Measurements from ENCODE around the gene ERC2.

The ERC2 gene

GRCh38 chr3:56253941-56254665 is 214.2 kb downstream of the ERC2 start:
- DNase-seq (ENCODE audit: low read depth) = no peak

DNA sequence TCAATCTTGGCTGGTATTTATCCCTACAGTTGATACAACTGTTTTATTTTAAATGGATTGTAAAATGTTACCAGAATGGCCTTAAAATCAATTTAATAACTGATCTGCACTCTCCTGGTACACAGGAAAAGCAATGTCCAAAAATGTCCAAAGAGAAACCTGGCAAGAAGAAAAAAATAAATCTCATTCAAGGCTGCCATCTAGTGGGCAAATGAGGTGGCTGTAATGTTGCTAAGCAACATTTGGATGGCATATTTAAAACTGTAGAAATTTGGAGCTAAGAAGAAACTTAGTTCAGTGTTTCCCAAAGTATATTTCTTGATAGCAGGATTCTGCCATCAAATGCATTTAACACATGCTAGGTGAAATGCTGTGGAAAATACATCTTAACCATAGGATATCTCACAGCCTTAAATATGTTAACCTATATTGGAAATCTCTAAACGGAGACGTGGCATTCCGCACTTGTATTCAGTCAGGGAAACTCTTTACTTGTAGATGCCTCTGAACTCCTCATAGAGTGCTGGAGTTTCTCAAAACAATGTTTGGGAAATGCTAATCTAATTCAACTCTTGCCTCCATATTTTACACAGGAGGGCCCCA is 216.8 kb downstream of the ERC2 start:
- DNase-seq (ENCODE audit: low read depth) = peak; percentile 58

DNA sequence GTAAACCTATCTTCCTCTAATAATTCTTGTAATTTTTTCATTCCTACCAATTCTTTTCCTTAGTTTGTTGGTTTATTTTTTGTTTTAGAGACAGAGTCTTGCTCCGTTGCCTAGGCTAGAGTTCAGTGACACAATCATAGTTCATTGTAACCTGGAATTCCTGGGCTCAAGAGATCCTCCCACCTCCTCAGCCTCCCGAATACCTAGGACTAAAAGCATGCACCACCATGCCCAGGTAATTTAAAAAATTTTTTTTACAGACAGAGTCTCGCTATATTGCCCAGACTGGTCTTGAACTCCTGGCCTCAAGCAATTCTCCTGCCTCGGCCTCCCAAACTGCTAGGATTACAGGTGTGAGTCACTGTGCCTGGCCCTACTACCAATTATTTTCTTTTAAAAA is 220.2 kb downstream of the ERC2 start:
- no peak for DNase-seq (ENCODE audit: low read depth)

- DNase-seq (ENCODE audit: low read depth) = no peak
Measured at GRCh38 chr3:56238299-56238698, 230.0 kb downstream of the ERC2 start.

GRCh38 chr3:56233742-56234141 is 234.5 kb downstream of the ERC2 start:
- DNase-seq (ENCODE audit: low read depth) = no peak

GRCh38 chr3:56229311-56229710 is 239.0 kb downstream of the ERC2 start:
- DNase-seq (ENCODE audit: low read depth) = no peak

GRCh38 chr3:56222866-56223265 is 245.4 kb downstream of the ERC2 start:
- DNase-seq (ENCODE audit: low read depth) = no peak

DNA sequence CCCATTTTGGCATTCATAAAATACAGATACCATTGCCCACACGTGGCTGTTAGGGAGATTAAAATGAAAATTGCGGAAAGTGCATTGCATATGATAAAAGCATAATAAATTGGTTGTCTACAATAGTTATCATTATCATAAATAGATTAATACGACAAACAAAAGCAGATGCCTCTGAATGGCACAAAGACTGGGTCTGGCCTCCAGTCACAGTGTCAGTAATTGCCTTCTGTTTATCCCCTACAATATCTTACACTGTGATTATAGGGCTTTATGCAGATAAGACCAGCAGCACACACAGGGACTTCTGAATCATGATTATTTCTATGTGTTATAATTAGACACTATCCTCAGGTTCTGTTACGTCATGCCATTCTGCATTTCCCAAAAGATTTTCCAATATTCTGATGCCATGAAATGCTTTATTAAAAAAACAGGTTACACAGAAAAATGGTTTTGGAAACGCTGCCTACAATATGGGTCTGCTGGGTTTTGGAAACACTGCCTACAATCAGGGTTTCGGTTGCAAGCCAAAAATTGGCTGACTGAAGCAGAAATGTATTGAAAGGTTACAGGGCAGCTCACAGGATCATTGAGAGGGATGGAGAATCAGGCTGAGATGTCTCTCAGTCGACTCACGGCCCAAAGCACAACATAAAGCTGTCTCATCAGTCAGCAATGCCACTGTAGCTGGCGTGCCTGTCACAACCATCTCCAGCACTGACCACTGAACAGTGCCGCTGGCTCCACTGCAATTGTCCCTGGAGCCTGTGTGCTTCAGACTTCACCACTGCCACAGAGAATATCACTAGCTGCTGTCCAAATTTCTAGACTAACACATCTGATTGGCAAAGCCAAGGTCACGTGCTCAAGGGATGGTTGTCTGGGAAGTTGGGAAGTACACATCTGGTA is 248.1 kb downstream of the ERC2 start:
- no peak for DNase-seq (ENCODE audit: low read depth)

DNA sequence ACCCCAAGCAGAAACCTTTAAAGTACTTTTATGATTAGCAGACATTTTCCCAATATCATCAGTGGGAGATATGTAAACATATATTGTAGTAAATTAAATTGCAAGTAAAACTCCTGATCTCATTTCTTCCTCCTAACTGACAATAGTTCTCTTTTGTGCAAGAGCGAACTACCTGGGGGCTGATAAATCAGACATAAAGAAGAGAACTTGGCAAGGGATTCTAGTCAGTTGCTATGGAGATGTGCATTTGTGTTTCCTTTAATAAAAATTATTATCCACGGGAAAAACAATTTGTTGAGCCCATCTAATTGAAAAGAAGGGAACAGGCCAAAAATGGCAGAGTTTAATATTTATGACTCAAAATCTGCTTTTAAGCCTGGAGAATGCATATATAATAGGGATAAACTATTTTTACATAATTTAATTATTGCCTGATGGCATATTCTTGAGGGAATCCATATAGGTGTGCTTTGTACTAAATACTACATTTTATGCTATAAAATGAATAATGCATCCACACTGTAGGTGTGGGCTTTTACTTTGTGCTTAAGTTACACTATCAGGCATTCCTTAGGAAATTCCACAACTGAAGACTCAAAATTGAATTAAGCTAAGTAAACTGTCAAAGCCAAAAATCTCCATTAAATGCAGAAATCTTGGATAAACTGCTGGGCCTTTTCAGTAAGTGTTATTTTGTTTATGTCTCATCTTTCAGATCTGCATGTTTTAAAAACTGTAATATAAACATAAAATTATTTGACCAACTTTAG is 258.1 kb downstream of the ERC2 start:
- DNase-seq (ENCODE audit: low read depth) = no peak

DNA sequence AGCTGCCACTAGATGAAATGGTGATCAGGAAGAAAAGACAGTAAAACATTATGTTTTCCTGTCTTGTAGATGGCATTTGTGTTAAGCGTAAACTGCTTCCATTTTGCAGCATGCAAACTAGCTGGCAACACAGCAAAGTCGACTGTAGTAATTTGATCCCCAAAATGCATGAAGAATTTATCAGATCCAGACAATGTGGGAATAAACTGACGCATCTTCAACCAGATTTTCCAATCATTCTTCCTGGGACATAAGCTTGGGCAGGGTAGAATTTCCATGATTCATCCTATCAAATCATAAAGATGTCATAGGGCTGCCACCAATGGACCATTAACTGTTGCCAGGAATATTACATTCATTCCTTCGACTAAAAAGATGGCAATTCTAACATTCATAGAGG is 260.3 kb downstream of the ERC2 start:
- peak; percentile 81 for DNase-seq (ENCODE audit: low read depth)

DNA sequence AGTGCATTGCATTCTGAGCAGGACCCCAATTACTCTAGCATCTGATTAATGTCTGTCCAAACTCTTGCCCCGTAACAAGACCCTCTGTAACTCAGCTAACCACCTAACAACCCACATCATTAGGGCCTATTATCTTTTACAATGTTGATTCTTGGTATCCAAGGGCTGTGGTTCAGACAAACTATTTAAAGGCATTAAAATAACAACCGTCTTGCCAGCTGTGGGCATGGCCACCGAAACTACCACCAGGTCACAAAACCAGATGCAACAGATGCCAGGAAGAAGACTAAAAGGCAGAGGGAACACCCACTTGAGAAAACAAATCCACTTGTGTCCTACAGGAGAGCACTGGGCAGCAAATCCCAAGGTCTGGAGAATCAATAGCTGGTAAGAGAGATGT is 262.9 kb downstream of the ERC2 start:
- DNase-seq (ENCODE audit: low read depth) = no peak

- no peak for DNase-seq (ENCODE audit: low read depth)
Measured at GRCh38 chr3:56202997-56203396, 265.3 kb downstream of the ERC2 start.

GRCh38 chr3:56201407-56201806 is 266.9 kb downstream of the ERC2 start:
- no peak for DNase-seq (ENCODE audit: low read depth)

GRCh38 chr3:56200251-56200650 is 268.0 kb downstream of the ERC2 start:
- no peak for DNase-seq (ENCODE audit: low read depth)

GRCh38 chr3:56197991-56198390 is 270.3 kb downstream of the ERC2 start:
- DNase-seq (ENCODE audit: low read depth) = no peak

- peak; percentile 91 for DNase-seq (ENCODE audit: low read depth)
Measured at GRCh38 chr3:56197259-56197965, 270.9 kb downstream of the ERC2 start.

GRCh38 chr3:56196700-56197099 is 271.6 kb downstream of the ERC2 start:
- DNase-seq (ENCODE audit: low read depth) = no peak

DNA sequence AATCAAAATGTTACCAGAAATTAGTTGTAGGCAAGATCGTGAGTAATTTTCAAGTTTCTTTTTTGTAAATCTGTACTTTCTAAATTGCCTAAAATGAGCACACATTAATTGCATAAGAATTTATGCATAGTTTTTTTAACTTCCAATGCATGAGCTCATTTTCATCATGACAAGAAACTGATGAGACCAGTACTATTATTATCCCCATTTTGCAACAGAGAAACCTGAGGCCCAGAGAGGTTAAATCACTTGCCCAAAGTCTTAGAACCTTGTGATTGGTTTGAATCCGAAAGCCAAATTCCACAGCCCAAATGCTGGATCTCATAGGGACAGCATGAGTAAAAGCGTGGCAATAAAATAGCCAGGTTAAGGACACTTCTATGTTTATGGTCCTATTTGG is 274.7 kb downstream of the ERC2 start:
- peak; percentile 55 for DNase-seq (ENCODE audit: low read depth)

DNA sequence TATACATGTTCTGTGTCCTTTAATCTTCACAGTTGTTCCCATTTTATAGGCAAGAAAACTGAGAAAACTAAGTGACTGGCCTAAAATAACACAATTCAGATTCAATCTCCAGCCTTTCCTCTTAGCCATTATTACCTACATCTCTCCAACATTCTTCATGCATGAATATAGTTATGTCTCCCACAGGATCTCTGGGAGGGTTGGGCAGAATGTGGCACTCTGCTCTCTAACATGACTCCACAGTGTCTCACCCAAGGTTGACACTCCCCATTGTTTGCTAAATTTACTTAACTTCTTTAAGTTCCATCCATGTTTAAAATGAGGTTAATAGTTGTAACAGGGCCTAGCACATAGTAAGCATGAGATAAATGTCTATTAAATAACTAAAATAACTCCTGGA is 276.3 kb downstream of the ERC2 start:
- DNase-seq (ENCODE audit: low read depth) = no peak

GRCh38 chr3:56190771-56191305 is 277.4 kb downstream of the ERC2 start:
- no peak for DNase-seq (ENCODE audit: low read depth)

DNA sequence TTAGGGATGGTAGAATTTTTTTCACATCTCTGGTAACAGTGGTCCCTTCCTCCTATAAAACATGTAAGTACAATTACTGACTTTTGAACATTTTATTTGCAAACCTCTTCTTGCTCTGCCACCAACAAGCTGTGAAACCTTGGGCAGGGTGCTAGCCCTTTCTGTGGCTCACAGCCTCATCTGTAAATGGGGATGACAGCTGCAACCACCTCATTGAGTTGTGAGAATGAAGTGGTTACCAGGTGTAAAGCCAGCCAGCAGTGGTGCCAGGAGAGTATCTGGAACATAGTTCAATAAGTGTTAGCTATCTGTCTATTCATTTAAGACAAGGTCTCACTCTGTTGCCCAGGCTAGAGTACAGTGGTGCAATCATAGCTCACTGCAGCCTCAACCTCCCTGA is 278.1 kb downstream of the ERC2 start:
- no peak for DNase-seq (ENCODE audit: low read depth)
